Measurements from ENCODE around the gene PHGDH. TPM values are rescaled to one million over a fixed set of nuclear protein-coding genes. Genes with fewer than 3 reads are reported as not detected.

The PHGDH gene
- total RNA-seq, 3 donors from 2014 or later (not counting 1 experiment from before 2014, with no cell fraction given), result 1.1 to 6.6 (median 5.8) TPM

- Histone ChIP-seq H3K4me3 (ENCODE audit: low read length) (no peak overlapping the region), H3K9me3 (ENCODE audit: control insufficient read depth, insufficient read depth, low read length) (no peaks in the 10 kb centered on the region), H3K36me3 (ENCODE audit: control insufficient read depth, insufficient read depth, low read length) (no peaks in the 10 kb centered on the region), H3K27ac (ENCODE audit: low read length) (no peak overlapping the region), H3K4me1 (ENCODE audit: control insufficient read depth, insufficient read depth, low read length) (no peaks in the 10 kb centered on the region), H3K27me3 (ENCODE audit: control insufficient read depth, insufficient read depth, low read length) (peaks cover 3% of the 10 kb centered on the region)
- Mint-ChIP-seq H3K36me3 (no peaks in the 10 kb centered on the region), H3K4me3 (no peak overlapping the region), H3K27me3 (ENCODE audit: low read depth in 2 of 2) (peaks cover 11 to 16% of the 10 kb centered on the region in 2 donors), H3K27ac (no peak overlapping the region), H3K9me3 (no peaks in the 10 kb centered on the region), H3K4me1 (no peaks in the 10 kb centered on the region)
- ATAC-seq (no peak), DNase-seq (no peak)
- TF ChIP-seq CTCF (IDR thresholded peaks at IDR 0.05), result no peak
- 85% methylated on average over 1 of the region's 3 CpGs for WGBS (ENCODE audit: insufficient coverage)
- intact Hi-C loops (cut with micrococcal nuclease), result no loop called here
Measured at GRCh38 chr1:119771770-119772169, 60.0 kb downstream of the PHGDH start.

GRCh38 chr1:119772298-119772697 lies 60.6 kb downstream of the PHGDH start:
- no peak overlapping the region for H3K27ac Mint-ChIP-seq
- no peaks in the 10 kb centered on the region for H3K36me3 Mint-ChIP-seq
- no peaks in the 10 kb centered on the region for H3K9me3 Mint-ChIP-seq
- 100% methylated on average over 2 of the region's 2 CpGs for WGBS (ENCODE audit: insufficient coverage)
- Histone ChIP-seq H3K36me3 (ENCODE audit: control insufficient read depth, insufficient read depth, low read length) (no peaks in the 10 kb centered on the region), H3K9me3 (ENCODE audit: control insufficient read depth, insufficient read depth, low read length) (no peaks in the 10 kb centered on the region), H3K4me1 (ENCODE audit: control insufficient read depth, insufficient read depth, low read length) (no peaks in the 10 kb centered on the region), H3K27me3 (ENCODE audit: control insufficient read depth, insufficient read depth, low read length) (peaks cover 3% of the 10 kb centered on the region), H3K4me3 (ENCODE audit: low read length) (no peak overlapping the region), H3K27ac (ENCODE audit: low read length) (no peak overlapping the region)
- TF ChIP-seq CTCF (IDR thresholded peaks at IDR 0.05), result no peak
- intact Hi-C loops (cut with micrococcal nuclease), result no loop called here
- ATAC-seq, result no peak
- no peak overlapping the region for H3K4me3 Mint-ChIP-seq
- H3K4me1 Mint-ChIP-seq, result no peaks in the 10 kb centered on the region
- no peak for DNase-seq
- peaks cover 6 to 10% of the 10 kb centered on the region in 2 donors for H3K27me3 Mint-ChIP-seq (ENCODE audit: low read depth in 2 of 2)

- ATAC-seq, result no peak
- Mint-ChIP-seq H3K4me1 (no peaks in the 10 kb centered on the region), H3K9me3 (no peaks in the 10 kb centered on the region), H3K4me3 (no peak overlapping the region), H3K36me3 (no peaks in the 10 kb centered on the region), H3K27me3 (ENCODE audit: low read depth in 2 of 2) (peaks cover 6 to 7% of the 10 kb centered on the region in 2 donors), H3K27ac (no peak overlapping the region)
- no peak overlapping the region for H3K27ac ChIP-seq (ENCODE audit: low read length)
- DNase-seq, result no peak
- peaks cover 3% of the 10 kb centered on the region for H3K27me3 ChIP-seq (ENCODE audit: control insufficient read depth, insufficient read depth, low read length)
- H3K4me1 ChIP-seq (ENCODE audit: control insufficient read depth, insufficient read depth, low read length), result no peaks in the 10 kb centered on the region
- 95% methylated on average over 3 of the region's 3 CpGs for WGBS (ENCODE audit: insufficient coverage)
- H3K4me3 ChIP-seq (ENCODE audit: low read length), result no peak overlapping the region
- intact Hi-C loops (cut with micrococcal nuclease), result no loop called here
- H3K9me3 ChIP-seq (ENCODE audit: control insufficient read depth, insufficient read depth, low read length), result no peaks in the 10 kb centered on the region
- TF ChIP-seq CTCF (IDR thresholded peaks at IDR 0.05), result no peak
- no peaks in the 10 kb centered on the region for H3K36me3 ChIP-seq (ENCODE audit: control insufficient read depth, insufficient read depth, low read length)
Measured at GRCh38 chr1:119773711-119774241, 62.0 kb downstream of the PHGDH start.
